Measurements from ENCODE around the gene ATAD3B. TPM values are rescaled to one million over a fixed set of nuclear protein-coding genes. Genes with fewer than 3 reads are reported as not detected.
"Not testable (repeated sequence)": the region's sequence is repeated elsewhere in the genome, so short reads cannot be mapped to it uniquely, and the experiment has no call there.

Gene ATAD3B
- total RNA-seq, 1 experiment from 2014 or later, result 46.9 TPM

DNA sequence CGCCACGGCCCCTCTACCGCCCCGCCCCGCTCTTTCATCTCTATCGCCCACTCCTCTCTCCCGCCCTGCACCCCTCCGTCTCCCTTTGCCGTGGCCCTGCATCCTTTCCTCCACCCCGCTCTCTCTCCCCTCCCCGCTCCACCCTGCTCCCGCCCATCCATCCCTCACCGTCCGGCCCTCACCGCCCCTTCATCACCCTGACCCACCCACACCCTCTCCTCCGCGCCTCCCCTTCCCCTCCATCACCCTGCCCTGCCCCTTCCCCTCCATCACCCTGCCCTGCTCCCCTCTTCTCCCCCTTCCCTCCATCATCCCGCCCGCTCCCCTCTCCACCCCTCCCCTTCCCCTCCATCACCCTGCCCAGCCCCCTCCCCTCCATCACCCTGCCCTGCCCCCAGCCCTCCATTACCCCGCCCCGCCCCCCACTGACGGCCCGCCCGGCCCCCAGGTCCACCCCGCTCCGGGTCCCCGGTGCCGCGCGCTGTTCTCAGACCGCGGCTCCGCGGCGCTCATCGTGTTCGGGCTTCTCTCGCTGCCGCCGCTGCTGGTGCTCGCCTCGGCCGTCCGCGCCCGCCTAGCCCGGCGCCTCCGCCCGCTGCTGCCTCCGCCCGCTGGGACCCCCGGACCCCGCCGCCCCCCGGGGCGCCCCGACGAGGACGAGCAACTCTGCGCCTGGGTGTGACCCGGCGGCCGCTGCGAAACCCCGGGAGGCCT is 44.3 kb upstream of the ATAD3B start:
- Mint-ChIP-seq H3K9me3 (ENCODE audit: unreplicated experiment) (no peaks in the 10 kb centered on the region), H3K27me3 (ENCODE audit: insufficient read depth, unreplicated experiment) (no peaks in the 10 kb centered on the region), H3K27ac (ENCODE audit: low read depth, unreplicated experiment) (no peak overlapping the region), H3K4me1 (ENCODE audit: insufficient read depth, unreplicated experiment) (no peaks in the 10 kb centered on the region), H3K36me3 (ENCODE audit: insufficient read depth, unreplicated experiment) (no peaks in the 10 kb centered on the region), H3K4me3 (ENCODE audit: unreplicated experiment) (no peak overlapping the region)
- CTCF ChIA-PET, result no interaction called here
- POLR2A ChIA-PET, result no interaction called here
- DNase-seq (ENCODE audit: unreplicated experiment), result no peak
- intact Hi-C loops (cut with micrococcal nuclease), result no loop called here
- TF ChIP-seq, protein P1, sequence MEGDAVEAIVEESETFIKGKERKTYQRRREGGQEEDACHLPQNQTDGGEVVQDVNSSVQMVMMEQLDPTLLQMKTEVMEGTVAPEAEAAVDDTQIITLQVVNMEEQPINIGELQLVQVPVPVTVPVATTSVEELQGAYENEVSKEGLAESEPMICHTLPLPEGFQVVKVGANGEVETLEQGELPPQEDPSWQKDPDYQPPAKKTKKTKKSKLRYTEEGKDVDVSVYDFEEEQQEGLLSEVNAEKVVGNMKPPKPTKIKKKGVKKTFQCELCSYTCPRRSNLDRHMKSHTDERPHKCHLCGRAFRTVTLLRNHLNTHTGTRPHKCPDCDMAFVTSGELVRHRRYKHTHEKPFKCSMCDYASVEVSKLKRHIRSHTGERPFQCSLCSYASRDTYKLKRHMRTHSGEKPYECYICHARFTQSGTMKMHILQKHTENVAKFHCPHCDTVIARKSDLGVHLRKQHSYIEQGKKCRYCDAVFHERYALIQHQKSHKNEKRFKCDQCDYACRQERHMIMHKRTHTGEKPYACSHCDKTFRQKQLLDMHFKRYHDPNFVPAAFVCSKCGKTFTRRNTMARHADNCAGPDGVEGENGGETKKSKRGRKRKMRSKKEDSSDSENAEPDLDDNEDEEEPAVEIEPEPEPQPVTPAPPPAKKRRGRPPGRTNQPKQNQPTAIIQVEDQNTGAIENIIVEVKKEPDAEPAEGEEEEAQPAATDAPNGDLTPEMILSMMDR (IDR thresholded peaks at IDR 0.05; ENCODE audit: unreplicated experiment), result no peak
- no TSS peak for BruUV-seq (replicated peaks)

GRCh38 chr1:1427820-1428148 is 43.8 kb upstream of the ATAD3B start:
- no peak for DNase-seq (ENCODE audit: unreplicated experiment)
- no peak overlapping the region for H3K27ac Mint-ChIP-seq (ENCODE audit: low read depth, unreplicated experiment)
- no peaks in the 10 kb centered on the region for H3K9me3 Mint-ChIP-seq (ENCODE audit: unreplicated experiment)
- no peaks in the 10 kb centered on the region for H3K36me3 Mint-ChIP-seq (ENCODE audit: insufficient read depth, unreplicated experiment)
- no TSS peak for BruUV-seq (replicated peaks)
- no peak overlapping the region for H3K4me3 Mint-ChIP-seq (ENCODE audit: unreplicated experiment)
- TF ChIP-seq, protein P1 (IDR thresholded peaks at IDR 0.05; ENCODE audit: unreplicated experiment), result no peak
- ChIA-PET CTCF (no interaction called here), POLR2A (no interaction called here)
- no peaks in the 10 kb centered on the region for H3K4me1 Mint-ChIP-seq (ENCODE audit: insufficient read depth, unreplicated experiment)
- no peaks in the 10 kb centered on the region for H3K27me3 Mint-ChIP-seq (ENCODE audit: insufficient read depth, unreplicated experiment)
- intact Hi-C loops (cut with micrococcal nuclease), result no loop called here

GRCh38 chr1:1428174-1428573 is 43.4 kb upstream of the ATAD3B start:
- ChIA-PET CTCF (interaction anchor here (0.7 kb wide), 1 partner anchor 16 kb away, joined by 3 read pairs; no protein-coding TSS in a partner anchor), POLR2A (no interaction called here)
- Mint-ChIP-seq H3K36me3 (ENCODE audit: insufficient read depth, unreplicated experiment) (no peaks in the 10 kb centered on the region), H3K4me3 (ENCODE audit: unreplicated experiment) (no peak overlapping the region), H3K9me3 (ENCODE audit: unreplicated experiment) (no peaks in the 10 kb centered on the region), H3K27ac (ENCODE audit: low read depth, unreplicated experiment) (no peak overlapping the region), H3K27me3 (ENCODE audit: insufficient read depth, unreplicated experiment) (no peaks in the 10 kb centered on the region), H3K4me1 (ENCODE audit: insufficient read depth, unreplicated experiment) (no peaks in the 10 kb centered on the region)
- intact Hi-C loops (cut with micrococcal nuclease), result no loop called here
- TF ChIP-seq, protein P1 (IDR thresholded peaks at IDR 0.05; ENCODE audit: unreplicated experiment), result no peak
- no TSS peak for BruUV-seq (replicated peaks)
- no peak for DNase-seq (ENCODE audit: unreplicated experiment)

DNA sequence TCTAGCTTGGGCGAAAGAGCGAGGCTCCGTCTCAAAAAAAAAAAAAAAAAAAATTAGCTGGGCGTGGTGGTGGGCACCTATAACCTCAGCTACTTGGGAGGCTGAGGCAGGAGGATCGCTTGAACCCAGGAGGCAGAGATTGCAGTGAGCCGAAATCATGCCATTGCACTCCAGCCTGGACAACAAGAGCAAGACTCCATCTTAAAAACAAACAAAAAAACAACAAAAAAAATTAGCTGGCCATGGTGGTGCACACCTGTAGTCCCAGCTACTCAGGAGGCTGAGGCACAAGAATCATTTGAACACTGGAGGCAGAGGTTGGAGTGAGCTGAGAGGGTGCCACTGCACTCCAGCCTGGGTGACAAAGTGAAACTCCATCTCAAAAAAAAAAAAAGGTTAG is 42.6 kb upstream of the ATAD3B start:
- ChIA-PET POLR2A (interaction anchor here (1.2 kb wide), 1 partner anchor 75 kb away, joined by 3 read pairs; no protein-coding TSS in a partner anchor), CTCF (interaction anchor here (0.7 to 2.8 kb wide), 2 partner anchors 12 to 16 kb away, joined by 3 to 11 read pairs; no protein-coding TSS in a partner anchor)
- H3K4me3 Mint-ChIP-seq (ENCODE audit: unreplicated experiment); H3K27me3 Mint-ChIP-seq (ENCODE audit: insufficient read depth, unreplicated experiment); intact Hi-C loops (cut with micrococcal nuclease); H3K4me1 Mint-ChIP-seq (ENCODE audit: insufficient read depth, unreplicated experiment); H3K36me3 Mint-ChIP-seq (ENCODE audit: insufficient read depth, unreplicated experiment); H3K9me3 Mint-ChIP-seq (ENCODE audit: unreplicated experiment); DNase-seq (ENCODE audit: unreplicated experiment); BruUV-seq (replicated peaks); H3K27ac Mint-ChIP-seq (ENCODE audit: low read depth, unreplicated experiment): not testable (repeated sequence)

Data from MCF 10A (cell line).